GM21786 (cell line): Measurements from ENCODE around the gene PDHB.

Experiments used
- ATAC-seq: cut with Tn5 transposase; IDR thresholded peaks from one replicate; pipeline ENCODE4 v1.9.1; 2021; ENCODE audit not compliant: unreplicated experiment

The PDHB gene

GRCh38 chr3:58433400-58434167 lies at the start of gene PDHB:
PDHB (minus strand) TSS chr3:58433832; CDS start chr3:58433809, 23 bp downstream.
- peak; percentile 94 for ATAC-seq

GRCh38 chr3:58482917-58483636 lies 49.4 kb upstream of the PDHB start:
- ATAC-seq: no peak

GRCh38 chr3:58480309-58480708 lies 46.7 kb upstream of the PDHB start:
- no peak for ATAC-seq

GRCh38 chr3:58478781-58479180 lies 45.1 kb upstream of the PDHB start:
- no peak for ATAC-seq

- no peak for ATAC-seq
Observed at GRCh38 chr3:58474967-58475578, 41.4 kb upstream of the PDHB start.

GRCh38 chr3:58474348-58474911 lies 40.8 kb upstream of the PDHB start:
- ATAC-seq: no peak

GRCh38 chr3:58473275-58473674 lies 39.6 kb upstream of the PDHB start:
- ATAC-seq: no peak

GRCh38 chr3:58471025-58471887 lies 37.6 kb upstream of the PDHB start:
- no peak for ATAC-seq

GRCh38 chr3:58470363-58471024 lies 36.9 kb upstream of the PDHB start:
- no peak for ATAC-seq

GRCh38 chr3:58469096-58469495 lies 35.5 kb upstream of the PDHB start:
- no peak for ATAC-seq

GRCh38 chr3:58466899-58467563 lies 33.4 kb upstream of the PDHB start:
- ATAC-seq: no peak

GRCh38 chr3:58464866-58465265 lies 31.2 kb upstream of the PDHB start:
- no peak for ATAC-seq

- ATAC-seq: no peak
Observed at GRCh38 chr3:58463942-58464271, 30.3 kb upstream of the PDHB start.

- ATAC-seq: peak; percentile 92
Observed at GRCh38 chr3:58463181-58463941, 29.7 kb upstream of the PDHB start.

- ATAC-seq: no peak
Observed at GRCh38 chr3:58462829-58463180, 29.2 kb upstream of the PDHB start.

GRCh38 chr3:58459160-58459559 lies 25.5 kb upstream of the PDHB start:
- no peak for ATAC-seq

GRCh38 chr3:58452176-58452575 lies 18.5 kb upstream of the PDHB start:
- no peak for ATAC-seq

GRCh38 chr3:58441514-58442450 lies 8.2 kb upstream of the PDHB start:
- no peak for ATAC-seq
